Endothelial cell of umbilical vein (primary cell): ENCODE results near the gene SMOC2. TPM values are rescaled to one million over a fixed set of nuclear protein-coding genes. Genes with fewer than 3 reads are reported as not detected.

Experiments
- BruUV-seq: library from RNA; stranded (reverse); fragments of 400-500 nt; replicated peaks from 2 replicates; lab custom pipeline; 2021; lab: Mats Ljungman, UMichigan
- CTCF ChIA-PET: fragments of 300-600, 350-600 bp; sonication (Branson Sonifier 250); formaldehyde crosslinking; loops from one replicate; lab custom pipeline; 2021; ENCODE audit warnings: antibody characterized with exemption, inconsistent platforms; lab: Charles Lee
- POLR2A ChIA-PET: fragments of 300-600, 350-600 bp; sonication (Branson Sonifier 250); formaldehyde crosslinking; loops from one replicate; lab custom pipeline; 2021; ENCODE audit warnings: antibody characterized with exemption, inconsistent platforms; lab: Charles Lee
- DNase-seq: peaks from one replicate; pipeline ENCODE4 v3.0.0-alpha.2; 2011; ENCODE audit warnings: low read depth, low spot score
- FAIRE-seq: peaks from 2 replicates; lab custom pipeline; 2011; peaks lifted over from hg19 to GRCh38; lab: Jason Lieb, UNC
- H2AFZ ChIP-seq: 2 replicates; pipeline ENCODE4 v1.6.0; 2012; ENCODE audit warnings: low read depth, low read length, control low read depth, inconsistent platforms
- H3K27ac ChIP-seq: 2 replicates; pipeline ENCODE4 v1.5.1; 2011; ENCODE audit warnings: low read depth, mild to moderate bottlenecking, control low read depth, low read length, moderate library complexity; ENCODE audit not compliant: insufficient read depth
- H3K27me3 ChIP-seq, 2 experiments: 2 replicates each; pipeline versions ENCODE4 v1.6.0 to v1.6.1; 2011; ENCODE audit warnings: low read length in 2 of 2, mixed read lengths in 1 of 2; ENCODE audit not compliant: control insufficient read depth in 2 of 2, insufficient read depth in 2 of 2
- H3K36me3 ChIP-seq, 2 experiments: 2 replicates in 1 of 2; 3 replicates in 1 of 2; pipeline ENCODE4 v1.5.1; 2011; ENCODE audit warnings: low read length in 2 of 2, mild to moderate bottlenecking in 1 of 2, moderate library complexity in 1 of 2; ENCODE audit not compliant: control insufficient read depth in 2 of 2, insufficient read depth in 2 of 2; ENCODE audit errors: extremely low read depth in 1 of 2
- H3K4me1 ChIP-seq: 3 replicates; pipeline ENCODE4 v1.5.1; 2011; ENCODE audit warnings: mild to moderate bottlenecking, low read length; ENCODE audit not compliant: control insufficient read depth, insufficient read depth; ENCODE audit errors: extremely low read depth
- H3K4me2 ChIP-seq: 2 replicates; pipeline ENCODE4 v1.6.1; 2011; ENCODE audit warnings: low read length, control low read depth, mixed read lengths; ENCODE audit not compliant: insufficient read depth
- H3K4me3 ChIP-seq, 3 experiments: fragments of 200-600 bp in 1 of 3; sonication (generic), shearing (Covaris generic) in 1 of 3; replicated peaks in 1 of 3; 2 replicates each; pipeline ENCODE4 v1.5.1; 2011 to 2016; ENCODE audit warnings: control low read depth in 3 of 3, low read length in 3 of 3, mild to moderate bottlenecking in 2 of 3, inconsistent platforms in 1 of 3, low read depth in 1 of 3, moderate library complexity in 1 of 3; ENCODE audit not compliant: insufficient read depth in 1 of 3
- H3K79me2 ChIP-seq: 2 replicates; pipeline ENCODE4 v1.6.0; 2012; ENCODE audit warnings: low read length, inconsistent platforms; ENCODE audit not compliant: control insufficient read depth, insufficient read depth
- H3K9ac ChIP-seq: replicated peaks from 2 replicates; pipeline ENCODE3; 2011; ENCODE audit warnings: low read length, control low read depth; ENCODE audit not compliant: insufficient read depth; ENCODE audit errors: extremely low read depth
- H3K9me1 ChIP-seq: replicated peaks from 3 replicates; pipeline ENCODE4 v1.6.0; 2011; ENCODE audit warnings: mild to moderate bottlenecking, low read length; ENCODE audit not compliant: control insufficient read depth, insufficient read depth; ENCODE audit errors: extremely low read depth
- H3K9me3 ChIP-seq: replicated peaks from 2 replicates; pipeline ENCODE4 v1.5.1; 2012; ENCODE audit warnings: low read length, inconsistent platforms; ENCODE audit not compliant: control insufficient read depth, insufficient read depth
- H4K20me1 ChIP-seq: replicated peaks from 2 replicates; pipeline ENCODE3; 2011; ENCODE audit warnings: mild to moderate bottlenecking, low read length; ENCODE audit not compliant: control insufficient read depth, insufficient read depth; ENCODE audit errors: extremely low read depth
- CTCF ChIP-seq, 2 donors: IDR thresholded peaks; 1 replicate in 1 of 2; 2 replicates in 1 of 2; pipeline ENCODE4 v1.5.1; 2011; ENCODE audit warnings: low read length in 2 of 2, mild to moderate bottlenecking in 2 of 2, moderate library complexity in 2 of 2, control low read depth in 1 of 2, inconsistent platforms in 1 of 2, low read depth in 1 of 2; ENCODE audit not compliant: insufficient read depth in 1 of 2; ENCODE audit errors: extremely low read depth in 1 of 2
- EZH2 ChIP-seq: IDR thresholded peaks from 2 replicates; pipeline ENCODE4 v1.6.1; 2012; ENCODE audit warnings: borderline replicate concordance, low read depth, mild to moderate bottlenecking, moderate library complexity, low read length, inconsistent platforms; ENCODE audit not compliant: severe bottlenecking
- FOS ChIP-seq: IDR thresholded peaks from 2 replicates; pipeline ENCODE4 v1.6.1; 2011; ENCODE audit warnings: mild to moderate bottlenecking, low read length, moderate library complexity, borderline replicate concordance; ENCODE audit not compliant: insufficient read depth
- GATA2 ChIP-seq: IDR thresholded peaks from 2 replicates; pipeline ENCODE4 v1.7.0; 2011; ENCODE audit warnings: low read depth, mild to moderate bottlenecking, moderate library complexity, mixed read lengths, low read length; ENCODE audit not compliant: insufficient read length, insufficient read depth
- MYC ChIP-seq: IDR thresholded peaks from one replicate; pipeline ENCODE4 v1.6.1; 2011; ENCODE audit warnings: mild to moderate bottlenecking, low read depth, low read length
- dilution Hi-C: fragments of 300-500 bp; cut with MboI; formaldehyde crosslinking; loops from one replicate; pipeline ENCODE4 v1.15.0; 2019; ENCODE audit warnings: low sequenced_read_pairs; ENCODE audit not compliant: extremely low pct_ligation_motif_present
- intact Hi-C: fragments of 100-400 bp; cut with micrococcal nuclease; formaldehyde crosslinking; loops from one replicate; pipeline ENCODE4 v1.10.0; 2022
- polyA plus RNA-seq, 4 experiments: library from polyadenylated mRNA; depleted of rRNA in 3 of 4; stranded (reverse) in 3 of 4; unstranded in 1 of 4; fragments of >200 nt; gene quantifications; 2 replicates each; pipeline versions ENCODE4 v1.2.1 to v1.2.3, GENCODE V29; 2011 to 2012; ENCODE audit warnings: missing spikeins in 1 of 4
- total RNA-seq: library from RNA; stranded (reverse); gene quantifications from 2 replicates; pipeline ENCODE4 v1.2.3, GENCODE V29; 2021
- TF ChIP-seq, protein P1 (sequence below): IDR thresholded peaks from 2 replicates; pipeline ENCODE4 v1.6.1; 2011; ENCODE audit not compliant: insufficient read depth, insufficient read length

Gene SMOC2
- total and polyA plus RNA-seq, 2 donors (not counting 3 experiments of a cell fraction or from before 2014, with no cell fraction given): not detected

DNA sequence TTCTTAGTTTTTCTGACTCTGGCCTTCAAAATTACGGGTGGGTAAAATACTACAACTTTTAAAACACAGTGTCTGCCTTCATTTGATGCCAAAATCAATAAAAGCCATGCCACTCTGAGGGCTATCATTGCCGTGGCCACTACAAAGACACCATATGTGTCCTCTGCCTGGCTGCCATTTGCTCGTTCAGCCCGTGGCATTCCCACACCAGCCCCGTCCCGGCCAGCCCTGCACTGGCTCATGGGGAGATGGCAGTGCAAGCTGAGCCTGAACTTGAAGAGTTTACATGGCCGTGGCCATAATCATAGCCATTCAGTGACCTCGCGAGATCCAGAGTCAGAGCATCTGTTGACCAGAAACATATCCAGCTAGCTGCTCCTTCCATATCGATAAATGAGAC, 79.2 kb downstream of the SMOC2 start:
- ChIA-PET POLR2A (no interaction called here), CTCF (no interaction called here)
- Histone ChIP-seq H3K9me3 (no peaks in the 10 kb centered on the region), H4K20me1 (no peaks in the 10 kb centered on the region), H3K36me3 (no peaks in the 10 kb centered on the region), H3K27me3 (no peaks in the 10 kb centered on the region), H3K27ac (no peak overlapping the region), H3K4me1 (no peaks in the 10 kb centered on the region), H3K9ac (no peak overlapping the region), H2AFZ (no peak overlapping the region), H3K4me2 (no peak overlapping the region), H3K79me2 (no peaks in the 10 kb centered on the region), H3K4me3 (no peak overlapping the region), H3K9me1 (no peaks in the 10 kb centered on the region)
- dilution Hi-C loops: no loop called here
- FAIRE-seq (no peak), DNase-seq (no peak)
- intact Hi-C loops: no loop called here
- no peak for TF ChIP-seq MYC
- TF ChIP-seq, protein P1, sequence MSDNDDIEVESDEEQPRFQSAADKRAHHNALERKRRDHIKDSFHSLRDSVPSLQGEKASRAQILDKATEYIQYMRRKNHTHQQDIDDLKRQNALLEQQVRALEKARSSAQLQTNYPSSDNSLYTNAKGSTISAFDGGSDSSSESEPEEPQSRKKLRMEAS: no peak
- TF ChIP-seq GATA2: no peak
- no peak for TF ChIP-seq CTCF (IDR thresholded peaks at IDR 0.05; ENCODE audit: extremely low read depth in 1 of 2, insufficient read depth in 1 of 2, low read depth in 1 of 2, low read length in 2 of 2)
- TF ChIP-seq FOS: no peak
- no peak for TF ChIP-seq EZH2
- BruUV-seq: no TSS peak
